Measurements from ENCODE around the gene C1QBP.
A peak's percentile ranks its signal among the peaks of the same experiment; 100 is the strongest.
"Not testable (repeated sequence)": the region's sequence is repeated elsewhere in the genome, so short reads cannot be mapped to it uniquely, and the experiment has no call there.

C1QBP gene, protein sequence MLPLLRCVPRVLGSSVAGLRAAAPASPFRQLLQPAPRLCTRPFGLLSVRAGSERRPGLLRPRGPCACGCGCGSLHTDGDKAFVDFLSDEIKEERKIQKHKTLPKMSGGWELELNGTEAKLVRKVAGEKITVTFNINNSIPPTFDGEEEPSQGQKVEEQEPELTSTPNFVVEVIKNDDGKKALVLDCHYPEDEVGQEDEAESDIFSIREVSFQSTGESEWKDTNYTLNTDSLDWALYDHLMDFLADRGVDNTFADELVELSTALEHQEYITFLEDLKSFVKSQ

DNA sequence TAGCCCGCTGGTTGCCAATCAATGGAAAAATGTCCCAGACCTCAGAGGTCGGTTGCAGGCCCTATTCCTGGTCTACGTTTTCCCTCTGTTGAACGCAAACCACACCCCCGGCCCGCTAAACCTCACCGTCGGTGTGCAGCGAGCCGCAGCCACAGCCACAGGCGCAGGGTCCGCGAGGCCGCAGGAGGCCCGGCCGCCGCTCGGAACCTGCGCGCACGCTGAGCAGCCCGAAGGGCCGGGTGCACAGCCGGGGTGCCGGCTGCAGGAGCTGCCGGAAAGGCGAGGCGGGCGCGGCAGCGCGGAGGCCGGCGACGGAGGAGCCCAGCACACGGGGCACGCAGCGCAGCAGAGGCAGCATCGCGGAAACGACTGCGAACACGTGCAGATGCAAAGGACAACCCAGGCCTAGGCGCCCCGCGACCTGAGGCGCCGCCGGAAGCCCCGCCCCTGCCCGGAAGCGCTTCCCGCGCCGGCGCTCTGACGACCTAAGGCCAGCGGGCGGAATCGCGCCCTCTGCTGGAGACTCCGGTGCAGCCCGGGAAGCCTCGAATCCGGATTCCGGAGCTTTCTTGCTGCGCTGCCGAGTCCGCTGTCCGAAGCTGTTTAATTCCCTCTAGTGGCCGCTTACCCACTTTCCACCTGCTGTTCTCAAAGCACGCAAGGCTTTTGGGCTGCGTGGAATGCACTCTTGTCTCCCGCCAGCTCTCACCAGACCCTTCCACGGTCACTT is at the start of gene C1QBP:
Gene C1QBP (minus strand): TSS at position 440 of the 730 bp plus-strand sequence. CDS start 82 bp downstream, at position 358.
- DNase-seq (ENCODE audit: low spot score): peak; percentile 90

DNA sequence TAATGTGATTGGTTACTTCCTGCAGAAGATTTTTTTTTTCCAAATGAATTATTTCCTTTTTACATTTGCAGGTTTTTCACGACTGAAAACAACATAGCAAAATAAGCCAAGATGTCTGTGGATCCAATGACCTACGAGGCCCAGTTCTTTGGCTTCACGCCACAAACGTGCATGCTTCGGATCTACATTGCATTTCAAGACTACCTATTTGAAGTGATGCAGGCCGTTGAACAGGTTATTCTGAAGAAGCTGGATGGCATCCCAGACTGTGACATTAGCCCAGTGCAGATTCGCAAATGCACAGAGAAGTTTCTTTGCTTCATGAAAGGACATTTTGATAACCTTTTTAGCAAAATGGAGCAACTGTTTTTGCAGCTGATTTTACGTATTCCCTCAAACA is 49.8 kb upstream of the C1QBP start:
- DNase-seq (ENCODE audit: low spot score): no peak

DNA sequence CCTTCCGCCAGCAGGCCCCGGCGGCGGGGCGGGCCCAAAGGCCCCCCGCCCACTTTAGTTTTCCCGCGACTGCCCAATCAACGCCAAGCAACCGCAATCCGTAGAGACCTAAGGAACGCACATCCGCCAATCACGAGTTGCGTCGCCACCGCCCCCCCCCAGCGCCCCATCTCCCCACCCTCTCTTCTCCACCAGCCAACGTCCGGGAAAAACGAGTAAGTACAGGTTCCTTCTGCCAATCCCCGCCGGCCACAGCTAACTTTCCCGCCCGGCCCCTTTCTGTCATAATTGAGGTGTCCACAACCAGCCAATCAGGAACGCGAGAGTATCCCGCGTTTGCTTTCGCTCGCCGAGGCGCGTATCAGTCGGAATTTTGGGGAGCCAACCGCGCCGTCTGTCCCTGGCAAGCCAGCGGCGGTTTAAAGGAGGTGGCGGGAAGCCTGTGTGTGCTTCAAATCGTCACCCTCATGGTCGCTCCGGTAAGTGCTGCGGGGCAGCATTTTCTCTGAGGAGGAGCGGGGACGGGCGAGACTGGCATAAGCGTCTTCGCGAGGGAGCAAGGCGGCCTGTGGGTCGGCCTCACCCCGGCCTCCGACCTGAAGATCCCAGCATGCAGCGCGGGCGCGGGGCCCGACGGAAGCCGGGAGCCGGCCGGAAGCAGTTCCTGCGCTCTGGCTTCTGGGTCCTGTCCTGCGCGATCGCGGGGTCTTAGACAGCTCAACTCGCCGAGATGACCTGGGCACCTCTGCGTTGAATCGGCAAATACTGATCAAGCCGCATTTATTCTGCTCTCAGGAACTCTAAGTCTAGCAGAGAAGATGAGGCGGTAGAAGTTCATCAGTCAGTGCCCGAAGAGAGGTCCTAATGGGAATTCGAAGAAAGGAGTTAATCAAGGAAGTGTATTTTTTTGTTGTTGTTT is 47.5 kb upstream of the C1QBP start, which contains the start of gene MIS12:
Gene MIS12 (plus strand): TSS at position 361 of the 919 bp plus-strand sequence. CDS start 2,297 bp downstream, outside the sequence.
- DNase-seq (ENCODE audit: low spot score): peak; percentile 100

DNA sequence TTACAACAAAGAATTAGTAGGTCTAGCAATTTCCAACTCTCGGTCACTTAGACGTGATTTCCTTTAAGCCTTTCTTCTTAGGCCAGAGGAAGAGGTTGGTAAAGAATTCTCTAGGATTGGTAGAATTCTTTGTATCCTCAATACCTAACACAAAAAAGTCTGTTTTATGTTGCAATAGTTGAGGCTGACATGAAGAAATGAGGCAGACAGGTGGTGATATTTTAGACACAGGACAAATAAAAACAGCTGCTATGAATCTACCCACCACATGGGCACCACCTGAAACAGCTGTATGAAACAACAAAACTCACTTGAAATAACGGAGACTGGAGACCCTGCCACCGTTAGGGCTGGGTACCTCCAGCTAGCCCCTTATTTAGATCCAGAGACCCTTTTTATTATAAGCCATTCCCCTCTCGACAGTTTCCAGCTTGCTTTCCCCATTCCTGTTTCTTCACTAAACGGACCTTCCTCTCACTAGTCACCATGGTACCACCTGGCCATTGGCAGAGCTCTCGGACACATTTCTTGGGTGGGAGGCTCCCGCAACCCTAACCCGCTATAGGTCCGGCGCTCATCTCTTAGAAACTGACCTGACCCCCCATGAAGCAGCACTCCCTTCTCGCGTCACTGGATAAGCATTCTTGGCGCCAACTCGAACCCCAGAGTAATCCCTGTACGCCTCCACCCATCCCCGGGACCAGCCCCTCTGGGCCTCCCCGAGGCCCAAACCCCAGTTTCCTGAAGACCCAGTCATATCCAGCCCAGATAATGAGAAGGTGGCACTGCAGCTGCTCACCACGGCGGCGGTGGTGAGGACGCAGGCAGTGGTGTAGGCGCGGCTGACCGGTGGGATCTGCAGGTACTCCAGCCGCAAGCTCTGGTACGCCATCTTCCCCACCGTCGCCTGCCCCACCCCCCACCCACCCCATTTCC is 46.6 kb upstream of the C1QBP start, which contains the start of gene DERL2:
Gene DERL2 (minus strand): TSS at position 909 of the 936 bp plus-strand sequence. CDS start 17 bp downstream, at position 892.
- peak; percentile 48 for DNase-seq (ENCODE audit: low spot score)

DNA sequence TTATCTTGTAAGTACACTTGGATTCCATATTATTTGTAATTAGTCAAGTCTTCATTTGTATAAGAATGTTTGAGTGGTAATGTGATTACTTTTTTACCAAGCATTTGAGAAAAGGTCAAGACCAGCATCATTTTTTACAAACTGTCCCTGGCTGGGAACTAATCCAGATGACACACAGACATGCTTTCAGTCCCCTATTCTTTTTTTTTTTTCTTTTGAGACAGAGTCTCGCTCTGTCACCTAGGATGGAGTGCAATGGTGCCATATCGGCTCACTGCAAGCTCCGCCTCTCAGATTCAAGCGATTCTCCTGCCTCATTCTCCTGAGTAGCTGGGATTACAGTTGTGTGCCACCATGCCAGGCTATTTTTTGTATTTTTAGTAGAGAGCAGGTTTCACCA is 42.5 kb upstream of the C1QBP start:
- no peak for DNase-seq (ENCODE audit: low spot score)

DNA sequence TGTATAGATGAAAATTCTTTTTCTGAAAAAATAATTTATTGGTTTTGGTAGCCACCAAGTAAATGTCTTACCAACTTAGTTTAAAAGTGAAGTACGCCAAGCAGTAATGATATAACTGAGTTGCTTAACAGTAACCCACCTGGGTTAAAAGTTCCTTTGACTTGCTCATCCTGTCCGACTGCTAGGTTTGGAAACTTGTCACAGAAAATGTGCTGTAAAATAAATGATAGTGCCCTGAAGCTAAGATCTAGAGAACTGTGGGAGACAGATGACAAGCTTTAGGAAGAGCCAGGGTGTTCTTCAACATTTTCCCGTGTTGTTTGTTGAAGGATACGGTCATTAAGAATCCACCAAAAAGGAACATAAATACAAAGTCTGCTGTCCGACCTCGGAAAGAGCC is 42.0 kb upstream of the C1QBP start:
- DNase-seq (ENCODE audit: low spot score): no peak

DNA sequence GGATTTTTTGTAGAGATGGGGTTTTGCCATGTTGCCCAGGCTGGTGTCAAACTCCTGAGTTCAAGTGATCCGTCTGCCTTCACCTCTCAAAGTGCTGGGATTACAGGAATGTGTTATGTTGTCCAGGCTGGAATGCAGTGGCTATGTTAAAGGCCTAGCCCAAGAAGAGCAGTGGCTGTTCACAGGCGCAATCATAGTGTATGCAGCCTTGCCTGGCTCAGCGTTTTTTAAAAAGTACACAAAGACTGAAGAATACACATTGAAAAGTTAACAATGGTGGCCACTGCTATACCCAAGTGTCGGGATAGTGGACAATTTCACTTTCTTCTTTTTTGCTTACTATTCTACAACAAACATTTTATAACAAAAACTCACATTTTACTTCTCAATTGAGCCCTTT is 40.0 kb upstream of the C1QBP start:
- DNase-seq (ENCODE audit: low spot score): no peak

DNA sequence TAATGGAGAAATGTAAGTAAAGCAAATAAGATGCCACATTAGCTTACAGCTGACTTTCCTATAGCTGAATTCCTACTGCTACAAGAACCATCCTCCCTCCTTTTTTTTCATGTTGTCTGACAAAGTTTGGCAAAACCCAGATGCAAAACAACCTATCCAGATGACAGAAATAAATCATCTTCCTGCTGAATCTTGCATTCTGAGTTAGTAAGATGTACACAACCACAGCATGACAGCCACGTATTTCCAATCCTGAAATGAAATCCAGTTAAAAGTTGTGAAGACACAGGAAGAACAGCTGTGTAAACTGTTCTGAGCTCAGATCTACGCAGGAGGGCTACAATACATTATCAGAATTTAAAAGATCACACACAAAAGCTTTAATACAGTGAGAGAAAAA is 35.0 kb upstream of the C1QBP start:
- no peak for DNase-seq (ENCODE audit: low spot score)

DNA sequence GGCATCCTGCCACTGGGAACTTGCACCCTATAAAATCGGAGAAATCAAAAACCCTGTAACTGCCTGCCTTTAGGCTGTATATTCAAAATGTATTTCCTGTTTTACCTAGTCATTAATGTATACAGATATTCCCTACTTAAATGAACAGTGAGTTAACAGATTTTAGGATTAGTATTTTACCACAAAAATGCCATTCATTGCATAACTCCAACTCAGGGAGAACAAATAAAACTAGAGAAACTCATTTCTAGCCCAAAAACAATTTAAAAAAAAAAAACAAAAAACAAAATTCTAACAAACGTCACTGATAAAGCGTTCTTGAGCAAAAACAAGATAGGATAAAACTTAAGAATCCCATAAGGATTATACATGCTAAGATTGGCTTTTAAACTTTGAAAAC is 33.6 kb upstream of the C1QBP start:
- DNase-seq (ENCODE audit: low spot score): no peak

DNA sequence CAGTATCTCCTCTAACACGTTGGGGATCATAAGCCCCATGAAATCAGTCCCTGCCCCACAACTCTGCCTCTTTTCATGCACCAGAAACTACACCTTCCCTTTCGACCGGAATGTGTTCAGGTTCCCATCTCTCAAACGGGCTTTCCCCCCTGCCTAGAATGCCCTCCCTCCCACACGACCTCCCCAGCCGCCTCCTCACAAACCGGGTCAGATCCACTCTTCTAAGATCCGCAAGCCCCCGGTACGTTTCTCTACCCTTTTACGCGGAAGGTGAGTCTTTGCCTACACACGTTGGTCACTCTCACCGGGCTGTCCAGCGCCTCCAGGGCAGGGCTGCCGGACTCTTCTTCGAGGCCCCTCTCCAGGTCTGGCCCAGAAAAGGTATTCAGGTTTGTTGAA is 29.1 kb upstream of the C1QBP start:
- no peak for DNase-seq (ENCODE audit: low spot score)

DNA sequence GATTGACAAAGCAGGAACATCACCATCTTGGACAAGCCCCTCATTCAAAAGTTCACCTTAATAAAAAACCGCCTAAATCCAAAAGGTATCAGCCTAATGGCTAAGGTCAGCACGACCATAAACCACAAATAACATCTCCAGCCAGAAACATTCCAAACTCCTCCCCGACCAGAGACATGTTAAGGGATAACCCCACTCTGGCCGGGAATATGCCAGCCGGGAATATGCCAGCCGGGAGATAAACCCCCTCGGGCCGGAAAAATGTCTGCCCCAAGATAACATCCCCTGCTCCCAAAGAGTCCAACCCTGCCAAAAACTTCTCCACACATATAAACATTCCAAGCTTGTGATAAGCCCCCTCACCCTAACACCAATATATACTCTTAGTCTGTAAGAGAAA is 28.5 kb upstream of the C1QBP start:
- no peak for DNase-seq (ENCODE audit: low spot score)

DNA sequence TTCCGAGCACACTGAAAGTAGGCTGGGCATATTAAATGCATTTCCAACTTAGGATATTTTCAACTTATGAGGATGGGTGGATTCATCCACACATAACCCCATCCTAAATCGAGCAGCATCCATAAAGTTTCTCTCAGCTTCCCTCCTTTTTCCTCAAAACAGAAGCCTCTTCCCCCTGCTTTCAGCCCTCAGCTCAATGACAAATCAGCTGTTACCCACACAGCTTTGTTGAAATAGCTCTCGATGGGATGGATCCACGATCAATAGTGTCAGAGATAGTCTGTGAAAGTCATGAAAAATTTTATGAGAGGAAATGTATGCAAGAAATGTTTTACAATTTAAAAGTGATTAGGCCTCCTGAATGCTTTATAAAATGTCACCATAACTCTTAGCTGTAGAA is 27.3 kb upstream of the C1QBP start:
- no peak for DNase-seq (ENCODE audit: low spot score)

DNA sequence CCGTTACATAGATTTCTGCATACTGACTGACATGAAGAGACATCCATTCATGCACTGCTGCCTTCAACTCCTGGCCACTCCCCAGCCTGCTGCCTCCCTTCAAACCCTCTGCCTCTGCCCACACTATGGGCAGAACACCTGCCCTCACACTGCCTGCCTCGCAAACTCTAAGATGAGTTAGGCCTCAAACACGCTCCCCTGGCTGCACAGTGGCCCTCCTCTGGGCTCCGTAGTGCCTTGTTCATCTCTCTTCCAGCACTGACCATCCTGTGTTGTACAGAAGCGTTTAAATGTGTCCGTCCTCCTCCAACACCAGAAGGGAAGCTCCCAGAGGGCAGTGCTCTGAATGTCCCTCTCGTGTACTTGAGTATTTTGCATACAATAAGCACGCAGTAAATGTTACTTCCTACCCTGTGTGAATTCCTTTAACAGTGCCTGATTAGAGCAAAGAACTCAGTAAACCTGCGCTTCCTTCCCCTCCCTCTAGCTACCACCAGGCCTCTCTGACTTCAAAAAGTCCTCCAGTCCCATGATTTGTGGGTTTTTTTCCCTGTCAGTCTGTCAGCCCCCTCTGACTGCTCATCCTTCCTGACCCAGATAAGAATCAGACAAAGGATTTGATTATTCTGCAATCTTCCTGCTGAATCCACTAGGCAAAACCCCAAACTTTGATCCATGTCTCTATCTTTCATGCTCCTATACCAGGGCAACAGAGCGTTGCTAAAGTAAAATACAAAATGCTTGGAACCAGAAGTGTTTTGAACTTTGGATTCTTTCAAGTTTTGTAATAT is 26.0 kb upstream of the C1QBP start:
- DNase-seq (ENCODE audit: low spot score): no peak

DNA sequence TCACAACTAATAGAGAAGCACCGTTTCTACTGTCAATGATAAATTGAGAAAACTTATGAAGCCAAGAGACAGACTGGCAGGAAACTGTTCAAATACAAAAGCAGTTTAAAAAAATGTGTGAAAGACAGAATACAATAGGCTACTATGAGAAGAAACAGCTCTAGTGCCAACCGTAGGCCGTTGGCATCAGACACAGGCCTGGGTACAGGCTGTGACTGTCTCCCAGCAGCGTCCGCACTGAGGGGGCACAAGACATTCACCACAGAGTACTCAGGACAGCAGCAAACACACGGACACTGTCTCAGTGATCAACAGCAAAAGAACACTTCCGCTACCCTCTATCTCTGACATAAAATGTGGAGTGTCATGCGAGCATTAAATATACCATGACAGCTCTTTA is 7.8 kb upstream of the C1QBP start:
- DNase-seq (ENCODE audit: low spot score): no peak

DNA sequence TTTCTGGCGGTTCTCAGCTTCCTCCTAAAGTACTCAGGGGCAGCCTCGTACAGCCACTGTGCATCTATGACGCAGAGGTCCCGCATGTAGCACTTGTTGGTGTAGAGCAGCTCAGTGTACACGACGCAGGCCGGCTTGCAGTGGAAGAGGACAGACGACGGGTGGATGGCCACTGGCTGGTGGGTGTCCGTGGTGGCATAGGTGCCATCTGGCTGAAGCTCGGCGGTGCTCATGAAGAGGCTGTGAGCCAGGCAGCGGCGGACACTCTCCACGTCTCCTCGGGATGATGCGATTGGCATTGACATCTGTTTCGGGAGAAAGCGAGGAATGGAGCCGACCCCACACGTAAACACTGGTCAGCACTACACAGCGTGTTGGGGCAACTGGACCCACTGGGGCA is 5.3 kb upstream of the C1QBP start:
- no peak for DNase-seq (ENCODE audit: low spot score)

DNA sequence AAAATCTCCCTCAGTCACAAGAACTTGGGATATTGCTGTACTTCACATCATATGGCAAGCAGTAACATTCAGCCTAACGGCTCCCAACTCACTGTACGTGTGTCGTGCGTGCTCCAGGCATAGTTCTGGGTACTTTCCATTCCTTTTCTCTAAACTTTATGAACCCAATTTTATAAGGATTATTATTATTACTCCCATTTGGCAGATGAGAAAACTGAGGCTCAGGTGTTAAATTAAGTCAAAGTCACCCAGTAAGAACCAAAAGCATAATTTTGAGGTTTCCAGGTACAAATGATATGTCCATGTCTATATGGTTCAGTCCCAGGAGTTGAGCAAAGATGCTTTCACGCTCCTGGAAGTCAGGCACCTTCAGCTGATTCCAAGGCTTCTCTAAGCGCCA is 4.8 kb upstream of the C1QBP start:
- DNase-seq (ENCODE audit: low spot score): no peak

DNA sequence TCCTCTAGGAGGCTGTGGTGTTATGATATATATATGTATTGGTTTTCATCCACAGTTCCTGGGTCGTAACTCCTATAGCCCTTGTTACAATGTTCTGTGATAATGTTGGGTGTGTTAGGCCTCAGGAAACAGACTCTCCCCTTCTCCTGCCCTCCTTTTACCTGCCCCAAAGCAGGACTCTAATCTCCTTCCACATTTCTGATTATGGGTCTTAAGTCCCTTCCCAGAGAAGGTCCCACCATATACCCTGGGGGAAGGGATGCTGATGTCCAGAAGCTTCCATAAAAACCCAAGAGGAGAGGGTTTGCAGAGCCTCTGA is 450 bp upstream of the C1QBP start:
- no peak for DNase-seq (ENCODE audit: low spot score)

DNA sequence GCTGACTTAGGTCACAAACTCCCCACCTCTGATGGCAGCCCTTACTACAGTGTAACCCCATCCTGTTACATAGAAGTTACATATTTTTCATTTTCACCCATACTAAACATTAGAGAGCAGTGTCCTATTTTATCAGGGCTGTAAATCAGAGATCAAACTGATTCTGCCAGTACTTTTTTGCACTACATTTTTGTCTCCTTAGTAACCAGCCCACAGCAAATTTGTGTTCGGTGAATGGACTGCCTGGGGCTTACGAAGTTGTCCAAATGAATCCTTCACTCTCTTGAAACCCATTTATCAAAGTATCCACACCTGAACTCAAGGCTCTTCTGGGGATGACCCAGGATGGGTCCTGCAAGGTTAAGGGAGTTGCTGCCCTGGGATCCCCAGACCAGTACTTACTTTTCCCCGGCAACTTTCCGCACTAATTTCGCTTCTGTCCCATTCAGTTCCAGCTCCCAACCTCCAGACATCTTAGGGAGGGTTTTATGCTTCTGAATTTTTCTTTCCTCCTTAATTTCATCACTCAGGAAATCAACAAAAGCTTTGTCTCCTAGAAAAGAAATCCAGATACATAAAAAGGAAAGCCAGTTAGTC is 1.1 kb downstream of the C1QBP start:
- DNase-seq (ENCODE audit: low spot score): no peak

DNA sequence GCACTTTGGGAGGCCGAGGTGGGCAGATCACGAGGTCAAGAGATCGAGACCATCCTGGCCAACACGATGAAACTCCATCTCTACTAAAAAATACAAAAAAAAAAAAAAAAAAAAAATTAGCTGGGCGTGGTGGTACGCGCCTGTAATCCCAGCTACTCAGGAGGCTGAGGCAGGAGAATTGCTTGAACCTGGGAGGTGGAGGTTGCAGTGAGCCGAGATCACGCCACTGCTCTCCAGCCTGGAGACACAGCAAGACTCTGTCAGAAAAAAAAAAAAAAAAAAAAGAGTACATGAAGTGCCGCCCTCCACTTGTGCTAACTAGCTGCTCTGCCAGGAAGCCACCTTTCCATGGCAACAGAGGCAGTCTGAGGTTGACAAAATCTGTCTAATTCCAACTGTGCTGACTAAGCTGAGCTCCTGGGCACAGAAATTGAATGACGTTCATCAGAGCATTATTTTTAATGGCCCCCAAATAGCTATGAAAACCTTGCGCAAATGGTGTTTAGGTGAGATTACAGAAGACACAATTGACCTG is 3.1 kb downstream of the C1QBP start:
- not testable (repeated sequence) for DNase-seq (ENCODE audit: low spot score)

DNA sequence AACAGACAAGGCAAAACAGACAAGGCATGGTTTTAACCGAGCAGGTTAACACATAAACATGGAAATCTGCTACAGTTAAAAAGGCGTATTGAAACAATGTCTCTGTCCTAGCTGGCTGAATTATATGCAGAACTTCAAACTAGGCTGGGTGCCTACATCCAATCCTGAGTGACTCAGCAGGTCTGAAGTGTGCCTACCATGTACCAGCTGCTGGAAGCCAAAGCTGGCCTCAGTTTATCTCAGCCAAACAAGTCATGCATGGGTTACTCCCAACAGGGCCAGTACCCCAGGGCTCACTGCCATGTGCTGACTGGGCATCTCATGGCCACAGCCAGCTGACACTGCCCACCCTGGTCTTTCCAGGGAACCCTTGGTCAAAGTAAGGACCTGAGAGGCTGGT is 4.0 kb downstream of the C1QBP start:
- DNase-seq (ENCODE audit: low spot score): no peak
